HG03025 (cell line): ENCODE data around the gene TAS1R1.
A peak's percentile ranks its signal among the peaks of the same experiment; 100 is the strongest.
"Not testable (repeated sequence)": the region's sequence is repeated elsewhere in the genome, so short reads cannot be mapped to it uniquely, and the experiment has no call there.

Source experiments
- ATAC-seq: cut with Tn5 transposase; IDR thresholded peaks from one replicate; pipeline ENCODE4 v1.9.1; 2021; ENCODE audit warnings: mild to moderate bottlenecking, moderate library complexity; ENCODE audit not compliant: unreplicated experiment, low FRiP score

TAS1R1 gene

DNA sequence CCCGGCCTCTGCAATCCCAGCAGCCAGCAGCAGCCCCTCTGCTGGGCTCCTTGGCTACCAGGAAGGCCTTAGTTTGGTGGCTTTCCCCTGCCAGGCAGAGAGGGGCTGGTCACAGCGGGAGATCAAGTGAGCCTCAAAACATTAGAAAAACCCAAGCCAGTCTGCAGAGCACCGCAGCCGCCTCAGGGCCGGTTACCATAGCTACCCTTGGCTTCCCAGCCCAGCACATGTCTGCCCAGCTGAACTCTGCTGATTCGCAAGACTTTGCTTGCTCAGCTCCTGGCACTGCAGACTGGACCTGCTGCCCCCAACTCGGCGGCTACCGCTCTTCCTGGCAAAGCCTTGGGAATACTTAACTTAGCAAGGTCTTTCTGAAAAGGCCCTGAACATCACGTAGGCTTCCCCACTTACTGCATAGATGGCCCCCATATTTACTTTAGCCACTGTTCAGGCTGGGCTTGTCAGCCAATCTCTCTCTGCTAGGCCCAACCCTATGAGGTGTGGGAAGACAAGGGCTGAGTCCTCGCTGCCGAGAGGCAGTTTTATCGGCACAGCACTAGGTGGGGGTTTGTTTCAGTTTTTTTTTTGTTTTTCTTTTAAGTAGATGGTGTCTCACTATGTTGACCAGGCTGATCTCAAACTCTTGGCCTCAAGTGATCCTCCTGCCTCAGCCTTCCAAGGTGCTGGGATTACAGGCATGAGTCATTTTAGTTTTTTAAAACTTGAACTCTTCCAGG is 35.0 kb upstream of the TAS1R1 start:
- ATAC-seq: no peak

DNA sequence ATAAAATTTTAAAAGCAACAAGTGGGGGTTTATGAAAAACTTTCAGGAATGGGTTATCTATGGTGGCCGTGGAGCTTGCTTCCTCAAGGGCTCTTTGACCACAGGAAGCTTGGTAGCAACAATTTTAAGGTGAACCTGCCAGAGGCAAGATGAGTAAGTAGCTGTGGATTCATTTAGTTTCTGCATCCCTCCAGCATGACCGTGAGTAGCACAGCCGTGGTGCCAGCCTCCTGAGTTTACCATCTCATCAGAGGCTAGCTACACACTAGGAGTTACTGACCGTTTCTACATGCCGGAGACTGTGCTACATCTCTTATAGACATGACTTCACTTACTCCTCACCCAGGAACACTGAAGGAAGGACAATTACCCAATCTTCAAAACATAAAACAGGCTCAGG is 33.6 kb upstream of the TAS1R1 start:
- no peak for ATAC-seq

DNA sequence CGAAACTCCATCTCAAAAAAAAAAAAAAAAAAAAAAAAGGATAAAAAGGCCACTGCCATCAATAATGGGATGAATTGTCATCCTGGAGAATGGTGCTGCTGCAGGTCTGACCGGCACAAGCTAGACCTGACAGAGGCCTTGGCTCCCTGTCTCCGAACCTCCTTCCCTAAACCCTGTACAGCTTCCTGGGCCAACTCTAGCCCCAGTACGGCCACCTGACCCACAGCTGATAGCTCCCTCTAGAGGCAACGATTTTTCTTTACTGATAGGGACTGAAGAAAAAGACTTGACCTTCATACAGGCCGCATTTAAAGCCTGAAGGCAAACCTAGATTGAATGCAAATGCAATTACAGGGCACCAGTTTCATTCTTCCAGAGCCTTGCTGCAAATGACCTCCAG is 31.5 kb upstream of the TAS1R1 start:
- no peak for ATAC-seq

DNA sequence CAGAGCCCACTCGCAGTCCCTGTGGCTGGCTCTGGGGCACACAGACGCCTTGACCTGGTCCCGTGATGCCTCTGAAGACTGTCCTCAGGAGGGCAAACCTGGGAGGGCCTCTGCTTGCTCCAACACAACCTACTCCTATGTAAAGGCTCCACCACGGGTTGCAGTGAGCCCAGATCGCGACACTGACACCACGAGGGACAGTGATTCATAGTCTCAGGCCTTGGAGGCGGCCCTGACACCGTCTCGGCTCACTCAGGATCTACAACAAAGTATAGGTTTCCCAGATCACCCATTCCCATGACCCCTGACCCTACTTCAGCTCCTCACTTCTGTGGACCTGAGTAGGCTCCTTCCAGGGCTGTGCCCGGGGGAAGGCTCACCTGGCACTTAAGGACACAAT is 28.8 kb upstream of the TAS1R1 start:
- ATAC-seq: no peak

DNA sequence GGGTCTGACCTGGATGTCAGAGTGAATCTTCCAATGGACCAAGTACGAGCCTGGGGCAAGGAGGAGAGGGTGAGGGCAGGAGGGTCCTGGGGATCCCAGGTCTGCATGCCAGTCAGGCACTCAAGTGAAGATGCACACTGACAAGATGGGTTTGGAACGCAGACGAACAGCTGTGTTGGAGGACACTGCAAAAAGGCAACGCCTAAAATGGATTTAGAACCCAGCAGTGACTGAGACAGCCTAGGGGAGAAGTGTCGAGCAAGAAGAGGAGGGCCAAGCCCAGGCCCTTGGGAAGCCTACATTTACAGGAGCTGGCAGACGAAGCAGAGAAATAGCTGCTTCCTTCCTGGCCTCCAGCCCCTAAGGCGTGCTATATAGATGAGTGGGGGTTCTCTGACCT is 26.6 kb upstream of the TAS1R1 start:
- no peak for ATAC-seq

DNA sequence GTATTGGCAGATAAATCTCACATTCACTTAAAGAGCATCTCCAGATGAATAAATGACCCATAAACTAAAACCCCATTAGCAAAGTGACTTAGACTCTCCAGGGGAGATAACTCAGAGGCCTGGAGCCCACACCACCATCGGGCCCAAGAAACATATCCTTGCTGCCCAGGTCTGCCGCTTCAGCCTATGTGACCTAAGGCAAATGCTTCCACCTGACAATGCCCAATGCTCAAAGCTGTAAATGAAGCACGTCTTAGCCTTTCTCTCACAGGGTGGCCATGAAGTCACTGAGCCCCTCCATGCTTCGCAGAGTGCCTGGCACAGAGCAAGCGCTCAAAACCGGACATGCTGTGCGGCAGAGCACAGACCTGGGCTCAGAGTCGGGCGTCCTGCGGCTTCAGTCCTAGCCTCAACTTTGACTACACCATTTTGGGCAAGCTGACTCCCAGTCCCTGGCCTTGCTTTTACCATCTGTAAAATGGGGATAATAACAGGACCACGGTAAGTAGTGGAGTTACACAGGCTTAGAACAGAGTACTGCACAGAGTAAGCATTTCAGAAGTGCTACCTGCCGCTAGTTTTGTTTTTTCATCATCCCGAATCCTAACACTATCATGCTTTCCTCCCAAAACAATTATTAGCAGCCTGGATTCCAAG is 24.5 kb upstream of the TAS1R1 start:
- ATAC-seq: no peak

DNA sequence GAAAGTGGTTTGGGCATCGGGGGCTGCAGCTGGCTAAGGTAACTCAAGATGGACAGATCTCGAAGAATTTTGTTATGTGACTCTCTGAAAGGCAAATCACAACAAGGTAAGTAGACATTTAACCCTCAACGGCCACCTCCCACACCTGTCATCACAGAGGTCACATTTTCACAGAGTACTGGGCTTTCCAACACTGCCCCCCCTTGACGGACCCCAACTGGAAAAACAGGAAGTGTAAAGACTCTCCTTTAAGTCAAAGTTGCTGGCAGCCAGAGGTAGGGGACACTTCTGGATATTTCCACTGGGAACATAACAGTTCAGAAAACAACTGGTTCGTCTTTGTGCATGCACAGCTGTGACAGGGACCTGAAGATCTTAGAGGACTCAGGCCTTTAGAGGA is 23.1 kb upstream of the TAS1R1 start:
- ATAC-seq: no peak

DNA sequence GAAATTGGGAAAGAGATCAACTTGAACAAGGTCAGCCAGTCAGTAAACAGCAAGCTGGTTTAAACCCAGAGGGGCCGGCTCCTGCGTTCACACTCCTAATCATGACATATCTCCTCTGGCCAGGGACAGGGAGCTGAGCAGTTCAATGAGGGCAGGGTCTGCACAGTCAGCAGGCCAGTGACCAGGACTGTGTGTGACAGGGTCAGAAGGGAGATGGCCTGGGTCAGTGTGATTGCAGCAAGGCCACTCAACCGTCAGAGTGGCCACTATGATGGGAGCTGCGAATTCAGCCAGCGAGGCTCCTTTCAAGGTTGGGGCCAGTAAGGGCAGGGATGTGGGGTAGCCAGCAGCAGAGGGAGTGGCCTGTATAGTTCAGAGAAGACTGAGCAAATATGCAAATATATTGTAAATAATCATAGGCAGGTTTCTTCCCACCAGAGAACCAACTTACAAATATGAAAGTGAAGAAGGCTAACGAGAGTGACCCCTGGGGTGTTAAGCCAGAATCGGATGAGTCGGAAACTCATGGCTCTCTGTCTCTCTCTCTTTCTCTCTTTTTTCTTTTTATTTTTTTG is 20.8 kb upstream of the TAS1R1 start:
- ATAC-seq: no peak

DNA sequence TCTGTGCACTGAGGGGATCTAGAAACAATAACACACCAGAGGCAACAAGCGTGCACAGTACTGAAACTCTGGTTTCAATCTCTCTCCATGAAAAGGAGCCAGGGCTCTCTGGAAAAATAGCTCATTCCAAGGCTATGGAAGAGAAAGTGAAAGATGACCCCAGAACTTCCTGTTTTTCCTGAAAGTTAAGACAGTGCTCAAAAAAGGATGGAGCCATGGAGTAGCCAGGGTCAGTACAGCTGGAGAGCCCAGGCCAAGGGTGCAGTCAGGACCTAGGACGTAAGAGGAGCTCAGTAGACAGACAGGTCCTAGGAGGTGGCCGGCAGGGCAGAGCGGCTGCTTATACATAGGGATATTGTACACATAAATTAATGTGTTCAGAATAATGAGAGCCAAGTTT is 19.9 kb upstream of the TAS1R1 start:
- no peak for ATAC-seq

DNA sequence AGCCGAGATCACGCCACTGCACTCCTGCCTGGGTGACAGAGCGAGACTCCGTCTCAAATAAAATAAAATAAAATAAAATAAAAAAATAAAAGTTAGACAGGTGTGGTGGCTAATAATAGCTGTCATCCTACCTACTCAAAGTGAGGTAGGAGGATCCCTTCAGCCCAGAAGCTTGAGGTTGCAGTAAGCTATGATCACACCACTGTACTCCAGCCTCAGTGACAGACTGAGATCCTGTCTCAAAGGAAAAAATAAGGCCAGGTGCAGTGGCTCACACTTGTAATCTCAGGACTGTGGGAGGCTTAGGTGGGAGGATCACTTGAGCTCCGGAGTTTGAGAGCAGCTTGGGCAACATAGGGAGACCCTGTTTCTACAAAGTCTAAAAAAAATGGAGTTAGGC is 18.8 kb upstream of the TAS1R1 start:
- ATAC-seq: no peak

DNA sequence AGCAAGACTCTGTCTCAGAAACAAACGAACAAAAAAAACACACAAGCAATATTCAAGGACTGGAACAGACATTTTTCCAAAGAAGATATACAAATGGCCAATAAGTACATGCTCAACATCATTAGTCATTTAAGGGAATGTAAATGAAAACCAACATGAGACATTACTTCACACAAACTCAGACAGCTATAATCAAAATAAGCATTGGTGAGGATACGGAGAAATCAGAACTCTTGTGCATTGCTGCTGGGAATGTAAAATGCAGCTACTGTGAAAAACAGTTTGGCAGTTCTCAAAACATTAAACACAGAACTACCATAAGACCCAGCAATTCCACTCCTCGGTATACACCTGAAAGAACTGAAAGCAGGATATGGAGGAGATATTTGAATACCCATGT is 16.2 kb upstream of the TAS1R1 start:
- no peak for ATAC-seq

DNA sequence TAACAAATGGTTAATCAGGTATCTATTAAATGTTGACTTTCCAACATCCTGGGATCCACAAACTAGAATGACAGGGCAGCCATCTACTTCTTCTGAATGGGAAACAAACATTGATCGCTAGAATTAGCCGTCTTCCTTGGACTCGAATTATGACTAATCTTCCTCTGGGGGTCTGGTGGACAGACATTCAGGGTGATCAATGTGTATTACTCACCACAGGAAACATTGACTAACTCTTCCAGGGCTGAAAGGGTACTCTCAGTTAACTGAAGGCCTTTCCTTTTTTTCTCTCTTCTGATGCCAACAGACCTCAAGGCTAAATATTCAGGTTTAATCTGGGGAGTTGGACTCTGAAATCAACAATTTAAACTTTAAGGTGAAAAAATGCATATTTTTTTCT is 10.3 kb upstream of the TAS1R1 start:
- ATAC-seq: no peak

DNA sequence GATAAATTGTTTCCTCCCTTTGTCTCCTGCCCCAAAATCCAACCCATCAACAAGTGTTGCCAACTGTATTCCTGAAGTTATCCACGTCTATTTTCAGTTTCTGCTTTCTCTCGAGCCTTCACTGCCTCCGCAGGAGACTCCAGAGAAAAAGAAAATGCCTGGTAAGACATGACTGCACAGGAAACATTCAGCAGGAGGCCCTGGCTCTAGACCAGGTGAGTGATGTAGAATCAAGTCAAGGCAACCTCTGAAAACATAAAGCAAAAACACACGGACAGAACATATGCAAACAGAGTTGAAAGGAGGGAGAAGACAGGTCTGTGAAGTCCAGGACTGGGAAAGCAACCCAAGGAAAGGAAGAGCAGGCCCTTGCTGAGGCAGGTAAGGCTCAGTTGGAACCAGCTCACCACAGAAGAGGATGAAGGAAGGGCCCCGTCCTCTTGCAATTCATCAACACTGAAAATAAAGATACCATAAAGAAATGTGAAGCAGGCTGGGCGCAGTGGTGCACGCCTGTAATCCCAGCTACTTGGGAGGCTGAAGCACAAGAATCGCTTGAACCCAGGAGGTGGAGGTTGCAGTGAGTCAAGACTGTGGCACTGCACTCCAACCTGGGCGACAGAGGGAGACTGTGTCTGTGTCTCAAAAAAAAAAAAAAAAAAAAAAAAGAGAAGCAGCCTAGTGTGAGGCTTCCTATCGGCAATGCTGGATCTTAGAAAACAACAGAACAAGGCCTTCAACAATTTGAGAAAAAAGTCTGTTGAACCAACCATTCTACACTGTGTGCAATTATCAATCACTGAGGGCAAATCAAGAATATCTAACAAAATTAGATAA is 9.6 kb upstream of the TAS1R1 start:
- no peak for ATAC-seq

DNA sequence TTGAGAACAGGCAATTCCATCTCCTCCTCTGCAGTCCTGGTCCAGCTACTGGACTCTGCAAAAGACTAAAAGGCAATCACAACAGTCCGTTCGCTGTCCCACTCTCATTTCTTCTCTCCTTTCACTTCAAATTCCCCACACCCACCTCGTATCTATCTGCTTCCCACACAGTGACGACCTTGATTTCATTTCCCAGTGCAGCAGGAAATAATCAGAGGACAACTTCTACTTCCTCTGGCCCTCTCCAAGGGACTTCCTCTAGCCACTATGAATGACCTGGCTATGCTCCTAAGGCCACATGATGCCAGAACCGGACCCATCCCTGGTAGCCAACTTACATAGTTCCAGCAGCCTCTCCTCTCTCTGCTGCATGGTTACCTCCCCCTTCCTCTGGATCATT is 8.8 kb upstream of the TAS1R1 start:
- no peak for ATAC-seq

DNA sequence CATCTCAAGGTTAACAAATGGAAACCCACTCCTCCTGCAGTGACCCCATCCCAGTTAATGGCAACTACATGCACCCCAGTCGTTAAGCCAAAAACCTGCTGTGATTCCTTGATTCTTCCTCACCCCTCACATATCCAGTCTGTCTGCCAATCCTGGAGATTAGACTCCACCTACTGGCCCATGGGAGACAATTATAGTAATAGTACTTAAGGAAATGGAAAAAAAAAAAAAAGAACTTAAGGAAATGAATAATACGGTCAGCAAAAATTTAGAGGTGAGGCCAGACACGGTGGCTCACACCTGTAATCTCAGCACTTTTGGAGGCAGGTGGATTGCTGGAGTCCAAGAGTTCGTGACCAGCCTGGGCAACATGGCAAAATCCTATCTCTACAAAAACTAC is 7.8 kb upstream of the TAS1R1 start:
- ATAC-seq: no peak

DNA sequence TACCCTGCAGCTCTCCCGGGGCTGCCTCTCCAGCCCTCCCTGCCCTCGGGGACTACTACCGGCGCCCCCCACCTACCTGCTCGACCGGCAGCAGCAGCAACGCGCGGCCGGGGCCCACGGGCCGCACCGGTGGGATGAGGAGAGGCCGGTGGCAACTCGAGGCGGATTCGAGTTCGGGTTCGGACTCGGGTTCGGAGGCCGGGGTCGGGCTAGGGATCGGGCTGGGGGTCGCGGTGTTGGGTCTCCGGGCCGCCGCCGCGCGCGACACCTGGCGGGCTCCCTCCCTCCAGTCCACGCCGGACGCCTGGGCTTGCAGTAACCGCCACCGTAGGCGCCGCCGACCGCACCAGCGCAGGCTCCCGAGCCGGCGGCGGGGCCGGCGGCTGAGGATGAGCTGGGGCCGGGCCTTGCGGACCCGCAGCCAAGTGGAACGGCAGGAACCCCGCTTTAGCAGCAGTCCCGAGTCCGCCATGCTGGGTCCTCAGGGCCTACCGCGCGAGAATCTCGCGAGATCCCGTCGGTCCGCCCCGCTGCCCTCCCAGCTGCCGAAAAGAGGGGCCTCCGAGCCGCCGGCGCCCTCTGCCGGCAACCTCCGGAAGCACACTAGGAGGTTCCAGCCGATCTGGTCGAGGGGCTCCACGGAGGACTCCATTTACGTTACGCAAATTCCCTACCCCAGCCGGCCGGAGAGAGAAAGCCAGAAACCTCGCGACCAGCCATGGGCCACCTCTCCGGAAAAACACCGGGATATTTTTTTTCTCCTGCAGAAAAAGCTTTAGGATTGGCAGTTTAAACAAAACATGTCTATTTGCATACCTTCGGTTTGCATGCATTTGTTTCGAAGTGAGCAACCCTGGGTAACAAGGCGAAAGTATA is 838 bp upstream of the TAS1R1 start, which contains the start of gene NOL9:
Gene NOL9, minus strand, starts transcription at position 483 of the 876 bp plus-strand sequence. Its CDS starts 11 bp downstream, at position 472.
- peak; percentile 89 for ATAC-seq

DNA sequence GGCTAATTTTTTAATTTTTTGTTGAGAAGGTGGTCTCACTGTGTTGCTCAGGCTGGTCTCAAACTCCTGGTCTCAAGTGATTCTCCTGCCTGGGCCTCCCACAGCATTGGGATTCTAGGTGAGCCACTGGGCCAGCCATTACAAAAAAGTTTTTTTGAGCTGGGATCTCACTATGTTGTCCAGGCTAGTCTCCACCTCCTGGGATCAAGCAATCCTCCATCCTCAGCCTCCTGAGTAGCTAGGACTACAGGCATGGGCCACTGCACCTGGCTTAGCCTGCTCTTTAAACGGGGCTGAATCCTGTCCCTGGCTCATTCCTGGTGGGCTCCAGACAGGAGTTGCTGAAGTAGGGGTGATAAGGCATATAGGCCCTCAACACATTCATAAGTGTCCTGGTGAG is 2.5 kb downstream of the TAS1R1 start:
- no peak for ATAC-seq

DNA sequence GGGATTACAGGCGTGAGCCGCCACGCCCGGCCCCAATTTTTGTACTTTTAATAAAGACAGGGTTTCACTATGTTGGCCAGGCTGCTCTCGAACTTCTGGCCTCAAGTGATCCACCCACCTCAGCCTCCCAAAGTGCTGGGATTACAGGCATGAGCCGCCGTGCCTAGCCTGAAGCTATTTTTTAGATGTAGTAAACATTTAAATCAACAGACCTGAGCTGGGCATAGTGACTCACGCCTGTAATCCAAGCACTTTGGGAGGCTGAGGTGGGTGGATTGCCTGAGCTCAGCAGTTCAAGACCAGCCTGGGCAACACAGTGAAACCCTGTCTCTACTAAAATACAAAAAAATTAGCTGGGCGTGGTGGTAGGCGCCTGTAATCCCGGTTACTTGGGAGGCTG is 4.1 kb downstream of the TAS1R1 start:
- ATAC-seq: not testable (repeated sequence)

DNA sequence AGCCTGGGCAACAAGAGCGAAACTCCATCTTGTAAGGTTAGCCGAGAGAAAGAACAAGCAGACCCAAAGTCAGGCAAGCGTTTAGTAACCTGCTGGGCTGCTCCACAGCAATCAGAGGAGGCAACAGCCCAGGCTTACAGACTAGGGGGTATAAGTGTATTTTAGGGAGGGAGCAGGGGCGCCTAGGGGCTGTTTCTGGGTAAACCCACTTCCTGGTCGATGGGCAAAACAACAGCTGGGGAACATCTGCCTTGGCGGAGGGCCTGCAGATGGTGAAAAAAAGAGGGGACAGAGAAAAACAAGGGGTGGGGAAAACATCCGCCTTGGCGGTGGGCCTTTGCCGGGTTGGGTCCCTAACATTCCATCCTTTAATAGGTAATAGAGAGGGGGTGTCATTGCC is 5.2 kb downstream of the TAS1R1 start:
- no peak for ATAC-seq

DNA sequence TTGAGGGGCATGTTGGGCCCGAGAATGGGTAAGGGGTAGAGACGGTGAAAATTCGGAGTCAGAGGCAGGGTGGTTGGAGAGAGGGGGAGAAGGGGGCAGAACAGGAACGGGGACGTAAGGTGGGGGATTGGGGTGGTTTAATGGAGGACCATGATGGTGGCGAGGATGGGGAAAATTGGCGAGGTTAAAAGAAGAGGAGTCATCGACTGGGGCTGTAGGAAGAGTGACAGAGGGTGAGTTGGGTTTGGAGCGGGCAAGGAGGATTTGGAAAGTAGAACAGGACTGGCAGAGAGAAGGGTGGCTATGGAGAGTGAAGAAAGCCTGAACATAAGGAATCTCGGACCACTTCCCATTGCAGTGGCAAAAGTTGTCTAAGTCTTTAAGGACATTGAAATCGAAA is 13.9 kb downstream of the TAS1R1 start:
- no peak for ATAC-seq
